ENCODE data around the gene GYG2.

- TF ChIP-seq ZC3H10 (CRISPR knock-in tag; IDR thresholded peaks at IDR 0.05) (no peak), ISL1 (CRISPR knock-in tag; IDR thresholded peaks at IDR 0.05) (no peak), TCF4 (CRISPR knock-in tag; IDR thresholded peaks at IDR 0.05; ENCODE audit: borderline replicate concordance) (no peak), SNAI2 (CRISPR knock-in tag; IDR thresholded peaks at IDR 0.05) (no peak), PATZ1 (CRISPR knock-in tag; IDR thresholded peaks at IDR 0.05; ENCODE audit: borderline replicate concordance) (no peak)
- TF ChIP-seq, protein P1, sequence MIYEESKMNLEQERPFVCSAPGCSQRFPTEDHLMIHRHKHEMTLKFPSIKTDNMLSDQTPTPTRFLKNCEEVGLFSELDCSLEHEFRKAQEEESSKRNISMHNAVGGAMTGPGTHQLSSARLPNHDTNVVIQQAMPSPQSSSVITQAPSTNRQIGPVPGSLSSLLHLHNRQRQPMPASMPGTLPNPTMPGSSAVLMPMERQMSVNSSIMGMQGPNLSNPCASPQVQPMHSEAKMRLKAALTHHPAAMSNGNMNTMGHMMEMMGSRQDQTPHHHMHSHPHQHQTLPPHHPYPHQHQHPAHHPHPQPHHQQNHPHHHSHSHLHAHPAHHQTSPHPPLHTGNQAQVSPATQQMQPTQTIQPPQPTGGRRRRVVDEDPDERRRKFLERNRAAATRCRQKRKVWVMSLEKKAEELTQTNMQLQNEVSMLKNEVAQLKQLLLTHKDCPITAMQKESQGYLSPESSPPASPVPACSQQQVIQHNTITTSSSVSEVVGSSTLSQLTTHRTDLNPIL (CRISPR knock-in tag; IDR thresholded peaks at IDR 0.05; ENCODE audit: low read depth) = no peak
These were observed 38.5 kb downstream of the GYG2 start for GRCh38 chrX:2867206-2867605.
